Measurements from ENCODE around the gene CXorf38.

Gene CXorf38, protein sequence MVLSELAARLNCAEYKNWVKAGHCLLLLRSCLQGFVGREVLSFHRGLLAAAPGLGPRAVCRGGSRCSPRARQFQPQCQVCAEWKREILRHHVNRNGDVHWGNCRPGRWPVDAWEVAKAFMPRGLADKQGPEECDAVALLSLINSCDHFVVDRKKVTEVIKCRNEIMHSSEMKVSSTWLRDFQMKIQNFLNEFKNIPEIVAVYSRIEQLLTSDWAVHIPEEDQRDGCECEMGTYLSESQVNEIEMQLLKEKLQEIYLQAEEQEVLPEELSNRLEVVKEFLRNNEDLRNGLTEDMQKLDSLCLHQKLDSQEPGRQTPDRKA

DNA sequence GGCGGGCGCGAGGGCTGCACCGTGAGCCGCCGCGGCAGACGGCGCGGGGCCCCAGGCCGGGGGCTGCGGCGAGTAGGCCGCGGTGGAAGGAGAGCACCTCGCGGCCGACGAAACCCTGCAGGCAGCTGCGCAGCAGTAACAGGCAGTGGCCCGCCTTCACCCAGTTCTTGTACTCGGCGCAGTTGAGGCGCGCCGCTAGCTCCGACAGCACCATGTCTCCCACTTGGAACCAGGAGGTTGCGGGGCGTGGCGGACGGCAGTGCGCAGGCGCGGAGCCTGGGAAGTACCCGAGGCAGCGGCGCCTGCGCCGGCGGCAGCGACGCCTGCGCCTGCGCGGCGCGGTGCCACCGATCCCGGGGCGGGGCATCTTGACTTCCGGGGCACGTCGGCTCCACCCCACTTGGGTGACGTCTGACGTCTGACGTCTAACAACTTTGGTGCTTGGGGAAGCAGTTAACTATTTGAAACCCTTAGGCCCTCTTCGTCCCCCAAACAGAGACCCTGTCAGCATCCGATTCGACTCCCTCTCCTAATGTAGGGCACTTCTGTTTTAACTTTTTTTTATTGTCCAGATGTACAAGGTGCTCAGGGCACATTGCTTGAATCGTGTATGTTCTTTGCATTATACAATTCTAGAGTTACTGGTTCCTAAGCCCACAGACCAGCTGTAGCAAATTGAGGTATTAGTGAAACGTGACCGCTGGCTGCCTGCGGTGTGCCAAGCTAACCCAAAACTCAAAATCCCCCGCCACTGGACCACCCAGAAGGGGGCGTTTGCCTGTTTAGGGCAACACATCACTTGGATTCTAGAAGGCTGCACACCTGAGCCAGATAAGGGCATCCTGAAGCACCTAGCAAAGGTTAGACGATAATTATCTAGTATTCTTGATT, at the start of gene CXorf38:
Gene CXorf38, minus strand, starts transcription at position 255 of the 891 bp plus-strand sequence. Its CDS starts 41 bp downstream, at position 214.
- in situ Hi-C loops (cut with HindIII; ENCODE audit: low sequenced_read_pairs): no loop called here

DNA sequence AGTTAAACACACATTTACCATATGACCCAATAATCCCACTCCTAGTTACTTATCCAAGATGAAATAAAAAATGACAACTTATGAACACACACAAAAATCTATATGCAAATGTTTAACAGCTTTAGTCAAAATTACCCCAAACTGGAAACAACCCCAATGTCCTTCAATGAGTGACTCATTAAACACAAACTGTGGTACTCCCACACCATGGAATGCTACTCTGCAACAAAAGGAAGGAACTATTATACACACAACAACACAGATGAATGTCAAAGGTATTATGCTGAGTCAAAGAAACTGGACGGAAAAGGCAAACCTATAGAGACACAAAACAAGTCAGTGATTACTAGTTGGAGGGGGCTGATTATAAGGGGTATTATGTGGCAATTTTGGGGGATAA, 47.4 kb upstream of the CXorf38 start:
- in situ Hi-C loops (cut with HindIII; ENCODE audit: low sequenced_read_pairs): no loop called here

DNA sequence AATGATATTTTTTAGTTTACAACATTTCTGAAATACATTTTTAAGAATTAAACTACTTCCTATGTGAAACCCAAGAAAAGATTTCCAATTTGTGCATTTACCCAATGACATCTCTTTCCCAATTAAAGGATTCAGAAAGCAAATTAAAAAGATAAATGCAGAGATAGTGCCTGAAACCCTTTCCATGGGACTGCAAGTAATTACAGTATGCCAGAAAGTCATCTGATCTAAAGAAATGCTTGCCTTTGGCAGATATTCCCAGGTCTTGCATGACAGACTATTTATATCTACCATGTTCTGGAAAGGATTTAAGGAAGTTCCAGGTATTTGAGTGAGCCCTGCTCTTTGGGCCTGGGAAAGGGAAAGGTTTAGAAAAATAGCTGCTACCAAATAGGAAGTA, 41.6 kb upstream of the CXorf38 start:
- in situ Hi-C loops (cut with HindIII; ENCODE audit: low sequenced_read_pairs): no loop called here

DNA sequence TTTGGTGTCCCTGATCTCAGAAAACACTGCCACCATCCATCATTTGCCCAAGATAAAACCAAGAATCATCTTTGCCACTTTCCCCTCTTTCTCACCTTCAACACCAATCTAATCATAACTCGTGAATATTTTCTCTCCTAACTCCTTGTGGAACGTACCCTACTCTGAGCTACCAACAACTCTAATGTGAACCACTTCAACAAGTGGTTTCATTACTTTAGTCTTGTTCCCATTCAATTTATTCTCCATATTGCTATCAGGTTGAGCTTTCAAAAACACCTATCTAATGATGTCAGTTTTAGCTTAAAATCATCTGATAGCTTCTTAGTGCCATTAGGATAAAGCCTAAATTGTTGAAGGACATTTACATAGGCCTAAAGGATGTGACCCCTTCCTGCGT, 39.8 kb upstream of the CXorf38 start:
- in situ Hi-C loops (cut with HindIII; ENCODE audit: low sequenced_read_pairs): no loop called here

DNA sequence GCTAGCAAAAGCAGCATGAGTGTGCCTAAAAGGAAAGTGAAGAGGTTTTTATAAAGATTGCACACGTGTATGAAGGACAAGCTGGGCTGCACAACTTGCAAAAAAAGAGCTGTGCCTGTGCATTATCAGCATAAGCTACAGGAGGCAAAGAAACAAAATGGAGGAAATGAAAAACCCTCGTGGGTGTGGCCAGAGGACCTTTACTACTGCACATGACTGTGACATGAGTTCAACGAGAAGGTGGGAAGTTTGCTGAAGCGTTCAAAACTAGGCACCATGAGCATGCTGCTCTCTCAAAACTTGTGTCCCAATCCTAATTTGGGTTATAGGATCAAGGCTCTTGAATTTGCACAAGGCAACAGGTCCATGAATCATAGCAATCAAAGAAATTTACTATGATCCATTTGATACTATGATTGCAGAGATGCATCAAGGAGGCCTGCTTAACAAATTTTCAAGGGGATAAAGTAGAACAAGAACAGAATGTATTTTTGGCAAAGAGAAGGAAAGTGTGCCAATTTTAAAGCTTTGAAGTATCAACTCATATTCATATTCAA, 38.1 kb upstream of the CXorf38 start:
- in situ Hi-C loops (cut with HindIII; ENCODE audit: low sequenced_read_pairs): no loop called here

DNA sequence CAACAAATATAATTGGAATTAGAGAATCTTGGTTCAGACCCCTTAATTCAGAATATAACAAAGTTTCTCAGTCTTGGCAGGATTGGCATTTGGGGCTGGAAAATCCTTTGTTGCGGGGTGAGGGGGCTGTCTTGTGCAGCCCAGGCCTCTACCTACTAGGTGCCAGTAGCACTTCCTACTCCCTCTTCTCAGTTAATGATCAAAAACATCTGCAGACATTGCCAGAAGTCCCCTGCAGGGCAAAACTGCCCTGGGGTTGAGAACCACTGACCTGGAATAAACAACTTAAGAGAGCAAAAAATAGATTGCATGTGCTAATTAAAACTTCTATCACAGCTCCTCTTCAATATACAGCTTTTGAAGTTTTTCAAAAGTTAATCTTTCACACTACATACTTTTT, 36.7 kb upstream of the CXorf38 start:
- in situ Hi-C loops (cut with HindIII; ENCODE audit: low sequenced_read_pairs): no loop called here

DNA sequence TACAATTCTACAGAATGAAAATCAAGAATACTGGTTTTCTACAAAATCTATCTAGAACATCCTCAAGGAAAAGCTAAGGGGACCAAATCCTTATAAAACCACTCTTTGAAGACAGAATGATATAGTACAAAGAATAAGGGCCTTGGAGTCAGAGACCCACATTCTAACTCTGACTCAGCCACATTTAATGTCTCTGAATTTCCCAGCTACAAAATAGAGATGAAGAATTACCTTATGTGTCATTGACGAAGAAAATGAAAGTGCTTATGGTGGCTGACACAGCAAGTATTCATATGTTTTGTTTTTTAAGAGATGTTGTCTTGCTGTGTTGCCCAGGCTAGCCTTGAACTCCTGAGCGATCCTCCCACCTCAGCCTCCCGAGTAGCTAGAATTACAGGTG, 35.9 kb upstream of the CXorf38 start:
- in situ Hi-C loops (cut with HindIII; ENCODE audit: low sequenced_read_pairs): no loop called here

DNA sequence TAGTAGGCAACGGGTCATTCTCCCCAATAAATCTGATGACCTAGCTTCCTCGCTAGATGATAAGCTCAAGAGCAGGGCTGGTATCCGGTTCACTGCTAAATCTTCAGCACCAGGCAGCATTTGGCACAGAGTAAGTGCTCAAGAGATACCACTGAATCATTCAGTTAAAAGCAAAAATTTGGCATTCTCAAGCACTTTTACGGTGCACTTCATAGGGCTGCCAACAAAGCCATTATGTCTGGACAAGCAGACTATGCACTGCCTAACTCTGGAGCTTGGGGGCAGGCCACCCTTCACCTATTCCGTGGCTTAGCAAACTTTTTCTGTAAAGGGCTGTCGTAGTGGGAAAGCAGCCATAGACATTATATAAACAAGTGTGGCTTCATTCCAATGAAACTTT, 23.8 kb upstream of the CXorf38 start:
- in situ Hi-C loops (cut with HindIII; ENCODE audit: low sequenced_read_pairs): no loop called here

DNA sequence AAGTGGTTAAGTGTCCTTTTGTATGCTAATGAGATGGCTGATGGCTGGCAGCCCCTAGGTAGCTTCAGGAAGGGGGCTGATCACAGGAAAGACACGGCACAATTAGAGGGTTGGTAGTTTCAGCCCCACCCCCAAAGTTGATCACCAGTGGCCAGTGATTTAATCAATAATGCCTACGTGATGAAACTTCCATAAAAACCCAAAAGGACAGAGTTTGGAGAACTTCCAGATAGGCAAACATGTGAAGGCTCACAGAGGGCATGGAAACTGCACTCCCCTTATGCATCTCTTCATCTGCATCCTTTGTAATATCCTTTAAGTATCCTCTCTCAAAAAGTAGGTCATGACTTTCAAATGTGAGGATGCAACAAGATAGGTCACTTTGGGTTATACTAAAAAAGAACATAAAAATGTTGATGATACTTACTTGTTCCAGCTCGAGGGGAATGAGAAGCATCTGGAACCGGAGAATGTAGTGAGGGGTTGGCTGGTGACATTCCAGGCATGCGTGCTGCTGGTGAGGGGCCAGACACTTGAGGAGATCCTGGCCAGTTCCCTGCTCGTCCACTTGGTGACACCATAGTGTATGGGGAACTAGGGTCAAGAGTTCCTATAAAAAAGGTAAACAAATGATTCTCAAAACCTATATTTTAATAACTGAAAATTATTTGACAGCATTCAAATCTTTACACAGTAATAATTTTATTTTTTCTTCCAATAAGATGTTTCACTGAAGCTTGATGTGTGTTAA, 16.7 kb upstream of the CXorf38 start:
- in situ Hi-C loops (cut with HindIII; ENCODE audit: low sequenced_read_pairs): no loop called here

DNA sequence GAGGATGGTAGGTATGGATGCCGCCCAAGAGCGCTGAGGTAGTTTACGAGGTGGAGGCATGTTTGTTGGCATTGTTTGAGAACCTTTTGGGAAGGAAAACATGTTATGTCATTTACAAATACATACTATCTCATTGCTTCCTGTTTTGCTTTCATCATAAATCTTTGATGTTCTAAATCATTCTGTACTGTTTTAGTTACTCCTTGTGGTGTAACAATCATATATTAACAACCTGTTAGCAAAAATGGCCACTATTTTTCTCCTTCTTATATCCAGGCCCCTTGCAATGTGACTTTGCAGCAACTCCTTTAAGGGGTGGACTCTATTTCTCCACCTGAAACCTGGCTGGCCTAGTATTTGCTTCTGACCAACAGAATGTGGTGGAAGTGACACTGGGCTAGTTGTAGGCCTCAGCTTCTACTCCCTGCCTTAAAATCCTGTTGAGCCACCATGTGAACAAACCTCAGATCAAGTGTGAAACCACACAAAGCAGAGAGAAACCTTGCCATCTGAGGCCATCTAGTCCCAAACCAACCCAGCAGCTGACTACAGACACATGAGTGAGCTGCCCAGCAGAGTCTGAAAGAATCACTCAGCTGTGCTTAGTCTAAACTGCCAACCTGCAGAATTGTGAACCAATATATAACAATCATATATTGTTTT, 15.8 kb upstream of the CXorf38 start:
- in situ Hi-C loops (cut with HindIII; ENCODE audit: low sequenced_read_pairs): no loop called here

DNA sequence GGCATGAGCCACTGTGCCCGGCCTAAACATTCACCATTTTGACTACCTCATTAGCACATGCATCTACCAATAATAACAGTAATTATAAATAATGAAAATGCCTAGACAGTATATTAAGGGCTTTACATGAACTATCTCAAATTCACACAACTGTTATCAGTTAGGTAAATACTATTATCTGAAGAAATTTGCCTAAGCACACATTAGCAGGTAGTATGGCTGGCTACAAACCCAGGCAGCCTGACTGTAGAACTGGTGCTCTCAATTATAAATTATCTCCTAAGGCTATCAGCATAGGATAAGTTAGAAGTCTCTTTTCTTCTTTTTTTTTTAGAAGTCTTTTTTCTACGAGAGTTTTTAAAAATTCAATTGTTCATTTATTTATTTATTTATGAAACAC, 14.1 kb upstream of the CXorf38 start:
- in situ Hi-C loops (cut with HindIII; ENCODE audit: low sequenced_read_pairs): no loop called here

DNA sequence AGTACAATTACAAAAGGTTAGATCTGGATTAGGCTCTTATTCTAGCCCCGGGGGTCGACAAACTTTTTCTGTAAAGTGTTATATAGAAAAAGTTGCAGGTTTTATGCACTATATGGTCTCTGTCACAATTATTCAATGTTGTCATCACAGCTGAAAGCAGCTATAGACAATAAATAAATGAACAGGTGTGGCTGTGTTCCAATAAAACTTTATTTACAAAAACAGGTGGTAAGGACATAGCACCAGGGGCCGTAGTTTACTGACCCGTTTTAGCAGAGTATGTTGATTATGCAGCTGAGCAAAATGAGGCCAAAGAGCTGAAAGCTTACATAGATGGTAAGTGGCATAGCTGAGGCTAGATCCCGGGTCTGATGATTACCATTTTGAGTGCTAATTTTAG, 13.0 kb upstream of the CXorf38 start:
- in situ Hi-C loops (cut with HindIII; ENCODE audit: low sequenced_read_pairs): no loop called here

DNA sequence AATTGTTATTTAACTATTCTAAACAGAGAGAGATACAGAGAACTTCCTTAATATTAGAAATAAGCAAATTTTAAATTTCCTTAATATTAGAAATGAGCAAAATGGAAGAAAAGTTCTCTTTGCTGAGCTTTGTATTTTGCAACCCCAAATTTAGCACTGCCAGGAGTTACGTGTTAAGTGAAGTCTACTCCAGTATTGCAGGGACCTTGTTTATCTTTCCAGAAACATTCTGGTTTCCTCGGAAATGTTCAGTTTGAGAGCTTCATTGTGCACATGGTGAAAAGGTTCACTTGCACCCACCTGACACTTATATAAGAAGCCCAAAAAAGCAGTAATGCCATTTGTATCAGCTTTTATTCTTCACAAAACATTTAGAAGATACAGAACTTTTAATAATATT, 6.2 kb upstream of the CXorf38 start:
- in situ Hi-C loops (cut with HindIII; ENCODE audit: low sequenced_read_pairs): no loop called here

DNA sequence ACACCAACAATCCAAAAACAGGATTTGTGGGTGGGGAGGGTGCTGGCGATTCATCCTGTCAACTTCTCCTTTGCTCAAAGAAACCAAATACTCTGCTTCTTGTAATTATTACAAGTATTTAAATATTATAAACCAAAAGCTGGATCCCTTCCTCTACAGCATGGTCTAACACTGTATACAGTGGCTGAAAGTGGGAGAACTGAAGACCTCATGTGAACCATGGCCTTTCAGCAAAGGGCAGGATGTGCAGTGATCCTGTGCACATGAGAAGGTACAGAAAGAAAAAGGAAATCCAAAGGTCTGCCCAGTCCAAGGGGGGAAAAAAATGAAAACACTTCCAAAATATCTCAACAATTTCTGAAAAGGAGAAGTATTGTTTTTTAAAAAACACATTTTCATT, 5.3 kb upstream of the CXorf38 start:
- in situ Hi-C loops (cut with HindIII; ENCODE audit: low sequenced_read_pairs): no loop called here

DNA sequence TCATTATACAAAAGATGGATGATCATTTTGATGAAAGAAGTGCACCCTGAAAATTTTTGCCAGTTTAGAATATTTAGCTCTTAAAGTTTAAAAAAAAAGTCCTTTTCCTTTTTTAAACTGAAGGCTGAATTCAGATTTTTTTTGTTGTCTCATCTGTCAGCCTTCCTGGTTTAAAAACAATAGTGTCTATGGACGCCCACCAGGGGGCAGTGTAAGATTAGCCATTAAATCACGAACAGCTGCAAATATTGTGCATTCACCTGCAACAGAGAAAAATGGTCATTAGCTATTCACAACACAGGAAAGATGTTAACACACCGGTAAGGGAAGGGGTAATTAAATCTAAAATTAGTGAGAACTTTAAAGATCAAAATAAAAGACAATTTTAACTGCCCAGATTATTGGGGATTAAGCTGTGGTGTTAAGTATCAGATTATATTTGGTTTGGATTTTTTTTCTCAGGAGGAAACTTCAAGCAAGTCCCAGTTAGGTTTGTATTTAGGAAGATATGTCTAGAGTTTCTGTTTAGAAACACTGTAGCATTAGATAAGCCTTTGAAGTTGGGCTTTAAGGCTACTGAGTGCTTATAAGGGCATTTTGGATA, 4.4 kb upstream of the CXorf38 start:
- in situ Hi-C loops (cut with HindIII; ENCODE audit: low sequenced_read_pairs): no loop called here

DNA sequence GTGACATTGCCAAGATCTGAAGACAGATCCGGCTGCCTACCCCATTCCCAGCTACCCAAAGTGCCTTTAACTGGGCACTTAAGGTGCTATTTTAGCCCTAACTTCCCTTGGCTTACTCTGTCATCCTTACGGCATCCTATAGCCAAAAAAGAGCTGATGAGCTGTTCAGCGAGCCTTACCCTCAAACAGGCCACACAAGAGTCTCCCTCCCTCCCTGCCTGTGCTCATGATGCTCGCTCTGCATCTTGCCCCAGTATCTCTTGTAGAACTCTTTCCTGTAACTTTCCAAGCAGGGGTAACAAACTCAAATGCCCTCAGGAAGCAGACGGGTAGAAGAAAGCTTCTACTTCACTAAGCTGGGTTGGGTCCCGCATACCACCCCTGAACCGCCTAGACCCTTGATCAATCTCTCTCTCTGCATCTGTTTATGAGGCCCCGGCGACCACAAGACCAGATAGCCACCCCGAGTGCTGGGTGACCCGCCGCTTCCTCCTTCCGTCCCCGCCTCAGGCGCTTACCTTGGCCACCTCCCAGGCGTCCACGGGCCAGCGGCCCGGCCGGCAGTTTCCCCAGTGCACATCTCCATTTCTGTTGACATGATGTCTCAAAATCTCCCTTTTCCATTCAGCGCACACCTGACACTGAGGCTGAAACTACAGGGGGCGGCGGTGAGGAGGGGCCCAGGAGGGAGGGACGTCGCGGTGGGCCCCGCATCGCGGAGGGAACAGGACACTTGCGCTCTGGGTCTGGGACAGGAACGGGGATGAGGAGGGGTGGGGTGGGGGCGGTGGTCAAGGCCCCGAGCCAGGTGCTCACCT, 663 bp downstream of the CXorf38 start:
- in situ Hi-C loops (cut with HindIII; ENCODE audit: low sequenced_read_pairs): no loop called here

DNA sequence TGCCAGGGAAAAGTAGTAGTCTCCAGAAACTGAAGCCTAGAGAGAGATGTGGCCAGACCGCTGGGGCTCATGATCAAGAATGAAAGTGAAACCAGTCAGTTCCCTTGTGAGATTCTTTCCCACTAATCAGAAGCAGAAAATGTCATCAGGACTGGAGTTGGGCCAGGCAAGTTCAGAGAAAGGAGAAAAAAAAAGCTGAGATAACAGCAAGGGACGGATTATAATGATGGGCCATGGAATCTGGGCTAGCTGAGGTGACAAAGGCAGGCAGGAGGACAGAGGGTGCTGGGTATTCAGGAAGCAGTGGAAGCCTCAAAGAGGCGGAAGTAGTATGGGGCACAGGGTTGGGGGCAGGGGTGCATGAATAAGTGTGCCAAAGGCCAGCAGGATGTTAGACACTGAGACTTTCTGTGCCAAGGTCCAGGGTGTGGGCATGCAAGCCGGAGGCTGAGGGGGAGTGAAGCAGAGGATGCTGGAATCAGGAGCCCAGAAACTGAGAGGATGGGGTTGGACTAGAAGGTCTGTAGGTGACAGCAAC, 2.5 kb downstream of the CXorf38 start:
- in situ Hi-C loops (cut with HindIII; ENCODE audit: low sequenced_read_pairs): no loop called here

DNA sequence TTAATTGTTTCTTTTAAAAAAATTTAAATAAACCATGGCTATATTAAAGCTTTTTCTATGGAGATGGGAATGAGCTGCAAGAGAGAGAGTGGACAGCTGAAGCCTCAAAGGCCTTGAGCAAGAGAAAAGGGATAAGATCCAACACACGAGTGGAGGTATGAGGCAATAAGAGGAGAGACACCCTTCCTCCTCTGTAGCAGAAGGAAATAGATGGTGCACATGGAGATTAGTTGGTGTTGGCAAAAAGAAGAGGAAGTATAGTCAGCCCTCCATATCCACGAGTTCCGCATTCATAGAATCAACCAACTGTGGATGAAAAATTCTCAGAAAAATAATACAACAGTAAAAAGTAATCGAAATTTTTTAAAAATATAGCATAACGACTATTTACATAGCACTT, 3.2 kb downstream of the CXorf38 start:
- in situ Hi-C loops (cut with HindIII; ENCODE audit: low sequenced_read_pairs): no loop called here

DNA sequence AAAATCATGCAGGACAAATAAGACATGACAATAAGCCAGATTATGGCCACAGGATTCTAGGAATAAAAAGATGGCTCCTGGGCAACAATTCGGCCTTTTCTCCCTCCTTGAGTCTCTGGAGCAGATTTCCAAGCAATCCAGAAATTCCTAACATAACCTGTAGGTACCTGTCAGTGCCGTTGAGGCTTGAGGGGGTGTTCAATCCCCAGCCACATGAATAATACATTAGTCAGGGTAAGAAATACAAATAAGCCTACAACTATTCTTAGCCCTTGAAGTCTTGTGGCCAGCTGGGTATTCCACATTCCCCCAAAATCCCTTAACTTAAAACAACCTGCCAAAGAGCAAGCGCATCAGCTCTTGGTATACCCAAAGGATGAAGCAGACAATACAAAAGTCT, 9.7 kb downstream of the CXorf38 start:
- in situ Hi-C loops (cut with HindIII; ENCODE audit: low sequenced_read_pairs): no loop called here
